ENCODE measurements around the gene OR4K17. TPM values are rescaled to one million over a fixed set of nuclear protein-coding genes. Genes with fewer than 3 reads are reported as not detected.
"Not testable (repeated sequence)": the region's sequence is repeated elsewhere in the genome, so short reads cannot be mapped to it uniquely, and the experiment has no call there.

OR4K17 gene, protein sequence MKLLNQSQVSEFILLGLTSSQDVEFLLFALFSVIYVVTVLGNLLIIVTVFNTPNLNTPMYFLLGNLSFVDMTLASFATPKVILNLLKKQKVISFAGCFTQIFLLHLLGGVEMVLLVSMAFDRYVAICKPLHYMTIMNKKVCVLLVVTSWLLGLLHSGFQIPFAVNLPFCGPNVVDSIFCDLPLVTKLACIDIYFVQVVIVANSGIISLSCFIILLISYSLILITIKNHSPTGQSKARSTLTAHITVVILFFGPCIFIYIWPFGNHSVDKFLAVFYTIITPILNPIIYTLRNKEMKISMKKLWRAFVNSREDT
- not detected in 2 replicates for total RNA-seq

GRCh38 chr14:20110438-20110837, at the start of gene OR4K17:
TSS of gene OR4K17 (plus strand) at chr14:20110739. CDS start at chr14:20117500, 6,761 bp downstream.
- no peaks in the 10 kb centered on the region for H3K79me2 ChIP-seq (ENCODE audit: insufficient read depth, low read length)
- no peak within 1 kb of the TSS for H3K27ac ChIP-seq (ENCODE audit: low read depth, low read length)
- H3K4me3 ChIP-seq (ENCODE audit: insufficient read depth, low read length): no peak within 1 kb of the TSS
- H3K4me2 ChIP-seq (ENCODE audit: insufficient read depth, low read length): no peak within 1 kb of the TSS
- no peaks in the 10 kb centered on the region for H3K27me3 ChIP-seq (ENCODE audit: insufficient read depth, low read length)
- H3K9me3 ChIP-seq (ENCODE audit: low read depth, low read length): no peaks in the 10 kb centered on the region
- H4K20me1 ChIP-seq (ENCODE audit: insufficient read depth, low read length): no peaks in the 10 kb centered on the region
- TF ChIP-seq CTCF (IDR thresholded peaks at IDR 0.05; ENCODE audit: extremely low read depth, low read depth, low read length): no peak
- no peaks in the 10 kb centered on the region for H3K4me1 ChIP-seq (ENCODE audit: insufficient read depth, low read length)
- H3K36me3 ChIP-seq (ENCODE audit: insufficient read depth, low read length): no peaks in the 10 kb centered on the region
- no peak for DNase-seq (ENCODE audit: insufficient read length, low spot score, missing footprints)
- no peak within 1 kb of the TSS for H2AFZ ChIP-seq (ENCODE audit: low read length)

DNA sequence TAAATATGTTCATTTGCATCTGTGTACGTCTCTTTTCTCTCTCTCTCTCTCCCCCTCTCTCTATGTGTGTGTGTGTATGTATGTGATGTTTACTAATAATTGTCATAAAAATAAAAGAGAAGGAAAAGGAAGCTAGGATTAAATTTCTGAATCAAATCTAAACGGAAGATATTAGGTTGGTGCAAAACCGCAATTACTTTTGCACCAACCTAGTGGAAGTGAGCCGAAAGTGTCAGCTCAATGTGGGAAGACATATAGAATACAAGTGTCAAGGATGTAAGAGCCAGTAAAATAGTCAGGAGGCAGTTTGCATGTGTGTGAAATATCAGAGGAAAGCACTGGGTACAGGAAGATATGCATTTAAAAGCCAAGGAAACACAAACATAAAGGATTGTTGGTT, 18.5 kb upstream of the OR4K17 start:
- no peaks in the 10 kb centered on the region for H4K20me1 ChIP-seq (ENCODE audit: insufficient read depth, low read length)
- H3K4me1 ChIP-seq (ENCODE audit: insufficient read depth, low read length): no peaks in the 10 kb centered on the region
- H3K79me2 ChIP-seq (ENCODE audit: insufficient read depth, low read length): no peaks in the 10 kb centered on the region
- H2AFZ ChIP-seq (ENCODE audit: low read length): no peak overlapping the region
- H3K27ac ChIP-seq (ENCODE audit: low read depth, low read length): no peak overlapping the region
- TF ChIP-seq CTCF (IDR thresholded peaks at IDR 0.05; ENCODE audit: extremely low read depth, low read depth, low read length): no peak
- DNase-seq (ENCODE audit: insufficient read length, low spot score, missing footprints): no peak
- H3K4me3 ChIP-seq (ENCODE audit: insufficient read depth, low read length): no peak overlapping the region
- H3K4me2 ChIP-seq (ENCODE audit: insufficient read depth, low read length): no peak overlapping the region
- H3K27me3 ChIP-seq (ENCODE audit: insufficient read depth, low read length): no peaks in the 10 kb centered on the region
- no peaks in the 10 kb centered on the region for H3K9me3 ChIP-seq (ENCODE audit: low read depth, low read length)
- H3K36me3 ChIP-seq (ENCODE audit: insufficient read depth, low read length): no peaks in the 10 kb centered on the region

GRCh38 chr14:20093442-20093841, 17.1 kb upstream of the OR4K17 start:
- H3K4me1 ChIP-seq (ENCODE audit: insufficient read depth, low read length): no peaks in the 10 kb centered on the region
- no peak overlapping the region for H3K4me2 ChIP-seq (ENCODE audit: insufficient read depth, low read length)
- no peaks in the 10 kb centered on the region for H3K27me3 ChIP-seq (ENCODE audit: insufficient read depth, low read length)
- no peak overlapping the region for H3K4me3 ChIP-seq (ENCODE audit: insufficient read depth, low read length)
- H3K79me2 ChIP-seq (ENCODE audit: insufficient read depth, low read length): no peaks in the 10 kb centered on the region
- H3K36me3 ChIP-seq (ENCODE audit: insufficient read depth, low read length): no peaks in the 10 kb centered on the region
- H3K27ac ChIP-seq (ENCODE audit: low read depth, low read length): no peak overlapping the region
- H4K20me1 ChIP-seq (ENCODE audit: insufficient read depth, low read length): no peaks in the 10 kb centered on the region
- no peaks in the 10 kb centered on the region for H3K9me3 ChIP-seq (ENCODE audit: low read depth, low read length)
- no peak overlapping the region for H2AFZ ChIP-seq (ENCODE audit: low read length)
- TF ChIP-seq CTCF (IDR thresholded peaks at IDR 0.05; ENCODE audit: extremely low read depth, low read depth, low read length): no peak
- no peak for DNase-seq (ENCODE audit: insufficient read length, low spot score, missing footprints)

- not testable (repeated sequence) for H2AFZ ChIP-seq (ENCODE audit: low read length); DNase-seq (ENCODE audit: insufficient read length, low spot score, missing footprints); H3K79me2 ChIP-seq (ENCODE audit: insufficient read depth, low read length); H3K27me3 ChIP-seq (ENCODE audit: insufficient read depth, low read length); H3K4me3 ChIP-seq (ENCODE audit: insufficient read depth, low read length); H3K9me3 ChIP-seq (ENCODE audit: low read depth, low read length); H3K4me2 ChIP-seq (ENCODE audit: insufficient read depth, low read length); H3K4me1 ChIP-seq (ENCODE audit: insufficient read depth, low read length); H4K20me1 ChIP-seq (ENCODE audit: insufficient read depth, low read length); H3K27ac ChIP-seq (ENCODE audit: low read depth, low read length); H3K36me3 ChIP-seq (ENCODE audit: insufficient read depth, low read length)
Measured at GRCh38 chr14:20098926-20099770, 11.4 kb upstream of the OR4K17 start.

All from osteoblast (primary cell).